Mononuclear cell (primary cell): ENCODE measurements around the gene DPP6. TPM values are rescaled to one million over a fixed set of nuclear protein-coding genes. Genes with fewer than 3 reads are reported as not detected.

Source experiments
- H3K27me3 ChIP-seq: 2 replicates; pipeline ENCODE4 v1.6.0; 2011; ENCODE audit warnings: low read length, control low read depth; ENCODE audit not compliant: insufficient read depth
- H3K4me1 ChIP-seq: 2 replicates; pipeline ENCODE4 v1.5.1; 2011; ENCODE audit warnings: mild to moderate bottlenecking, low read length, control low read depth; ENCODE audit not compliant: insufficient read depth
- H3K4me3 ChIP-seq: 2 replicates; pipeline ENCODE4 v1.5.1; 2011; ENCODE audit warnings: mild to moderate bottlenecking, low read length, moderate library complexity
- H3K9me3 ChIP-seq: 2 replicates; pipeline ENCODE4 v1.5.1; 2011; ENCODE audit warnings: low read depth, mild to moderate bottlenecking, control low read depth, low read length
- total RNA-seq: library from RNA; depleted of rRNA; stranded (reverse); fragments of >200 nt; gene quantifications from one replicate; pipeline ENCODE4 v1.2.3, GENCODE V29; 2012

The DPP6 gene
- total RNA-seq, 1 donor, result not detected

DNA sequence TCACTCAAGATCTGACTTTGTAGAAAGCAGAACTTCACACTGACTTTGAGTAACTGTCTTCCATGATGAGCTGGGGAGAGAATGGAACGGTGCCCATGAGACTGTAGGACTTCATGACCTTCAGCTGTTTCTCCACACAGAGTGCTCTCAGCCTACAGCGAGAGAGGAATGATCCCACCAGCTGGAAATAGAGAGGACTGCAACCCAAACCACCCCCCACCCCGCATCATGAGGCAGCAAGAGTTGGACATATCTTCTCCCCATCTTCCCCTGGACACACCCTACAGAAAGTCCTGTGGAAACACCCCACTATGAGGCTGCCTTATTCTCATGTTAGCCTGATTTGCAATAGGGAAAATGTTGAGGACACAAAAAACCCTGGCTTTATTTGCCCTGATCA lies 638.2 kb downstream of the DPP6 start:
- Histone ChIP-seq H3K27me3 (no peaks in the 10 kb centered on the region), H3K9me3 (no peaks in the 10 kb centered on the region), H3K4me1 (no peaks in the 10 kb centered on the region), H3K4me3 (no peak overlapping the region)

DNA sequence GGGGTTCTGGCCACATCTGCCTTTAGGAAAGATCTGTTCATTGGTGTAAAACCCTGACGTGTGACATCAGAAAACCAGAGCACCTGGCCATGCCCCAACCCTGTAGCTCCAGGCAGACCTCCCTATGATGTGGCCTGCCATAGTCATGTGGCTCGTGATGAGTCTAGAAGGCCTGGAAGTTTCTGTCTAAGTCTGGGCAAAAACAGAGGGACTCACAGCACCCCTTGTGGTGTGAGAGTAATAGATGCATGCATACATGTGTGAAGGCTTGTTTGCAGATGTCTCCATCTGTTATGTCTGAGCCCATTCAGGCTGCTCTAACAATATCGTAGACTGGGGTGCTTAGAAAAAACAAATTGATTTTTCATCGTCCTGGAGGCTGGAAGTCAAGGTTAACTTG lies 641.5 kb downstream of the DPP6 start:
- Histone ChIP-seq H3K9me3 (no peaks in the 10 kb centered on the region), H3K4me1 (no peaks in the 10 kb centered on the region), H3K27me3 (no peaks in the 10 kb centered on the region), H3K4me3 (no peak overlapping the region)

DNA sequence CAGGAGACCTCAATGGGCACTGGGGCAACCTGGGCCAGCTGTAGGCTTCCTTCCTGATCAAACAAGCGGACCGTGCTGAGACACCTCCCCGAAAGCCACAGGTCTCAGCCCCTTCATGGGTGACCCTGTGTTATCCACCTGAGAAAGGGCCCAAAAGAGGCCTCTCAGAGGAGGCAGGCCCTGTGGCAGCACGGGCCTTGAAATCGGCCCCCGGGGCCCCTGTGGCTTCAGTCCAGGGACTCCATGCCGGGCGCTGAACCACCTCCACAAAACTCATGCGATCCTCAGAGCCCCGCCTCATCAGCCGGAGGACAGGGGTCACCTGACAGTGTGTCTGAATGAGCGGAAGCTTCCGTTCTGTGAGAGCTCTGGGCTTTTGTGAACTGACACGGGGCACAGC lies 643.6 kb downstream of the DPP6 start:
- Histone ChIP-seq H3K27me3 (no peaks in the 10 kb centered on the region), H3K9me3 (no peaks in the 10 kb centered on the region), H3K4me3 (no peak overlapping the region)

DNA sequence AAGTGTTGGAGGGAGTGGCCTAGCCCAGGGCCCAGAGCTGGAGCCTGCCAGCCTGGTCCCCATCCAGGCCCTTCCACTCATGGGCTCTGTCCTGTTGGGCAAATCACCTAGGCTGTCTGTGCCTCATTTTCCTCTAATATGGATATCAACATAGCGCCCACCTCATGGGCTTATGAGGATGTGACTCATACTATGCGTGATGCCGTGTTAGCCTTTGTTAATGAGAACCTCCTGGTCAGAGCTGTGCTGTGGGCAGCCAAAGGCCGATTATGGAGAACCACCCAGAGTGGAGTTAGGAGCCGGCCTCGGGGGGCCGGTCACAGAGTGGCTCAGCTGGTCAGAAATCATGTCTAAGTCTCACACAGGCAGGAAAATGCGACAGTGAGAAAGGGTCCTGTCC lies 644.4 kb downstream of the DPP6 start:
- no peaks in the 10 kb centered on the region for H3K27me3 ChIP-seq
- no peaks in the 10 kb centered on the region for H3K9me3 ChIP-seq
- H3K4me3 ChIP-seq, result no peak overlapping the region
- H3K4me1 ChIP-seq, result no peaks in the 10 kb centered on the region

More for the DNA sequence above, 643.6 kb downstream of the DPP6 start:
- no peaks in the 10 kb centered on the region for H3K4me1 ChIP-seq

DNA sequence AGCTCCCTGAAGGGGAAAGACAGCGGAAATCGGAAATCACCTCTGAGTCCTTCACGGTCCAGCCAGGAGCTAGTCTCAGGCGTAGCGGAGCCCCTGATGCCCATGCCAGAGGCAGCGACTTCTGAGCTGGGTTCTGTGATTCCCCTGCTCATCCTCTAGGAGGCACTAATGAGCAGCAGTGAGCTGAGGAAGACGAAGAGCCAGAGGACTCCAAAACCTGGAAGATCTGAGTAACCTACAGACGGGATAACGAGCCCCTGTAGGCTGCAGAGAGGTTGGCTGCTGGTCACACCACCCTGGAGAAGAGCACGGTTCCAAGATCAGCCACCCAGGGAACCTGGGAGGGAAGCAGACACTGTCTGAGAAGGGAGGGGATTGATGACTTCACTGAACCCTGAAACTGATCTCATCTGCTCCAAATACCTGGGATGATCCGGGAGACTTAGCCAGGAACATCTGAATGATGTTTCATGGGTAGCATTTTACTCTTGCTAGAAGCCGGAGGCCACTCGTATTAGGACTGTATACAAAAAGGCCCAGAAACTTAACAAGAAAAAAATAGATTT lies 646.6 kb downstream of the DPP6 start:
- Histone ChIP-seq H3K27me3 (no peaks in the 10 kb centered on the region), H3K9me3 (no peaks in the 10 kb centered on the region), H3K4me1 (no peaks in the 10 kb centered on the region), H3K4me3 (no peak overlapping the region)

DNA sequence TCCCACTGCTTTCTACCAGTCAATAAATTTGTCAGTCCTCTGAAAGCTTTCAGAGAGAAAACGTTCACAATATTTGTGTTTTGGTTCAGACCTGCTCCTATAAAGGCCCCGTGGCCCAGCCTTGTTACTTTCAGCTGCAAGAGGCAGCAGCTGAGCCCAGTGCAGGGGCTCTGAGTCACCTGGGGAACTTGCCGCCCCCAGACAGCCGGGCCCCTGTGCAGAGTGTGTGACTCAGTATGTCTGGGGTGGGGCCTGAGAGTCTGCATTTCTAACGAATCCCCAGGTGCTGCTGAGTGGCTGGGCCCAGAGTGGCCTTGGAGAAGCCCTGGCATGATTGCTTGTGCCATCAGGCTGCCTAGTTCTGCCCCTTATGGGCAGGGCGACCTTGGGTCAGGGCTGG lies 647.2 kb downstream of the DPP6 start:
- Histone ChIP-seq H3K9me3 (no peaks in the 10 kb centered on the region), H3K4me1 (no peaks in the 10 kb centered on the region), H3K4me3 (no peak overlapping the region), H3K27me3 (no peaks in the 10 kb centered on the region)

DNA sequence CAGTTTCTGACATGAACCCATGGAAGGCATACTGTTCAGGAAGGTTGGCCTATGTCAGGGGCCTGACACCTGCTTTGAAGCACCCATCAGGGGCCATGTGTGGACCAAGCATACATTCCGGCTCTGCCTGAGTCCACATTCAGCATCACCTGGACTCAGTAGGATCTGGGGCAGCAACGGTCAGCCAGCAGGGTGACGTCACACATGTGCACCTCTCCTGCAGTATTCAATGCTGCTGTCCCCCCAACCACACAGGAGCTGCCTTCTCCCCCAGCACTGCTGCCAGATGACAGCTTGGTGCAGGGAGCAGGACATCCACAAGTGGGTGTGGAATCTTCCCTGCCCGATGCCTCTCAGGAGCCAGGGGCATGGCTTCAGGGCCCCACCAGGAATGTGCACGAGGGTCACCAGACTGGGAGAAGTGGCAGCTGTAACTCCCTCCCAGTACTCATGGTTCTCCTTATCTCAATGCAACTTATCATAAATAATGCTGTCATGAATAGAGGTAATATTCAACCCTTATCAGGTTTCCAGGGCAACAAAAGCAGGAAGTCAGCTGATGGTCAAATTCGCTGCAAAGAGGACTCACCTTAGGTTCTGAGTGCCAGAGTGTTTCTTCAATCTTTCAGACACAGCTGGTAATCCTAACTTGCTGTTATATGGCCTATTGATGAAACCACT lies 657.8 kb downstream of the DPP6 start:
- no peaks in the 10 kb centered on the region for H3K9me3 ChIP-seq
- H3K4me3 ChIP-seq, result no peak overlapping the region
- no peaks in the 10 kb centered on the region for H3K27me3 ChIP-seq
- H3K4me1 ChIP-seq, result no peaks in the 10 kb centered on the region

DNA sequence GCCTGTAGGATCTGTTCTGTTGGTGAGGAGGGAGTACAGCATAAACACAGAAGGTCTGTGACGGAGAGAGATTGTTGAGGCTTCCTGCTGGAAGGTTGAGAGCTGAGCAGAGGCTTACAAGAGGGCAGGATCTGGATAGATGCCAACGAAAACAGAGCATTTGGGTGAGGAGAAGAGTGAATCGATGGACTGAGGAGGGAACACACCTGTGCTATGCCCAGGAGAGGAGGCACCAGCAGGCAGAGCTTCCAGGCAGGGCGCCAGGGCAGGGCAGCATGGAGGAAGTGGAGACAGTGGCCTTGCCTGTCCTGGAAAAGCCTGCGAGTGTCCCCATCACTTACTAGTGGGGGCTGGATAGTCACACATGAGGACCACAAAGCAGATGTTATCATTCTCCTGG lies 667.8 kb downstream of the DPP6 start:
- H3K4me3 ChIP-seq, result no peak overlapping the region
- H3K9me3 ChIP-seq, result no peaks in the 10 kb centered on the region
- H3K27me3 ChIP-seq, result no peaks in the 10 kb centered on the region
- H3K4me1 ChIP-seq, result no peaks in the 10 kb centered on the region

DNA sequence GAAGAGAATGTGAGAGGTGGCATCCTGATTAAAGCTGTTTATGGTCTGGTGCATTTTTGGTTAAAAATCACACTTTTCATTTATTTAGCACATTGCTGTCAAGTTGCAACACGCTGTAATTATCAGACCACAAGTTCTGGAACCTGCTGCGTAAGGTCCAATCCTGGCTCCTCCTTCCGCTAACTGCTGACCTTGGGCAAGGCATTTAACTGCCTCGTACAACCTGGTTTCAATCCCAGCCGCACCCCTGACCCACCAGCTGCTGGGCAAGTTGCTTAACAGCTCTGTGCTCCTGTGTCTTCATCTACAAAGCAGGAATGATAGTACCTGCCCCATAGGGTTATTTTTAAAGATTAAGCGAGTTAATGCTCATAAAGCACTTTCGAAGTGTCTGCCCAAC lies 668.9 kb downstream of the DPP6 start:
- H3K4me3 ChIP-seq, result no peak overlapping the region
- H3K9me3 ChIP-seq, result no peaks in the 10 kb centered on the region
- no peaks in the 10 kb centered on the region for H3K4me1 ChIP-seq
- no peaks in the 10 kb centered on the region for H3K27me3 ChIP-seq

DNA sequence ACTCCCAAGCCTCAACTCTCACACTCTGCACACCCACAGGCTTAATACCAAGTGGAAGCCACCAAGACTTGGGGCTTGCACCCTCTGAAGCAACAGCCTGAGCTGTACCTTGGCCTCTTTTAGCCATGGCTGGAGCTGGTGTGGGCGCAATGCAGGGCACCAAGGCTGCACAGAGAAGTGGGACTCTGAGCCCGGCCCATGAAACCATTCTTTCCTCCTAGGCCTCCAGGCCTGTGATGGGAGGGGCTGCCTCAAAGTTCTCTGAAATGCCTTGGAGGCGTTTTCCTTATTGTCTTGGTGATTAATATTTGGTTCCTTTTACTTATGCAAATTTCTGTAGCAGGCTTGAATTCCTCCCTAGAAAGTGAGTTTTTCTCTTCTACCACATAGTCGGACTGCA lies 674.2 kb downstream of the DPP6 start:
- H3K9me3 ChIP-seq, result no peaks in the 10 kb centered on the region

DNA sequence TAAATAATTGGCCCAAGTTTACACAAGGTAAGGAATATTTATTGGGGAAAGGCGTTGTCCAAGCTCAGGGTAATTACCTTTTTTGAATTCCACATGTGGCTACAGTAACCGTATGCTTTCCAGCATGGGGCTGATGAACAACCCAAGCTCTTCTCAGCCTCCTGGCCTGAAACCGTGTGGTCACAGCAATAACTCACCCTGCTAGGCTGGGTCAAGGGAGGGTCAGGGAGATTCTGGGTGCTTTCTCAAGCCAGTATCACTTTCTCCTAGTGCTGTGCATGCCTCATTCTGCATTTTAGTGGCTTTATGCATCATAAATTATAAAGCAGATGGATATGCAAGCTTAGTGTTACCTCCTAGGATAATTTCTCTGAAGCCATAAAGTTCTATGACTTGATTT lies 676.9 kb downstream of the DPP6 start:
- Histone ChIP-seq H3K27me3 (no peaks in the 10 kb centered on the region), H3K9me3 (no peaks in the 10 kb centered on the region), H3K4me3 (no peak overlapping the region), H3K4me1 (no peaks in the 10 kb centered on the region)

More for the DNA sequence above, 674.2 kb downstream of the DPP6 start:
- no peaks in the 10 kb centered on the region for H3K4me1 ChIP-seq
- no peaks in the 10 kb centered on the region for H3K27me3 ChIP-seq
- no peak overlapping the region for H3K4me3 ChIP-seq

DNA sequence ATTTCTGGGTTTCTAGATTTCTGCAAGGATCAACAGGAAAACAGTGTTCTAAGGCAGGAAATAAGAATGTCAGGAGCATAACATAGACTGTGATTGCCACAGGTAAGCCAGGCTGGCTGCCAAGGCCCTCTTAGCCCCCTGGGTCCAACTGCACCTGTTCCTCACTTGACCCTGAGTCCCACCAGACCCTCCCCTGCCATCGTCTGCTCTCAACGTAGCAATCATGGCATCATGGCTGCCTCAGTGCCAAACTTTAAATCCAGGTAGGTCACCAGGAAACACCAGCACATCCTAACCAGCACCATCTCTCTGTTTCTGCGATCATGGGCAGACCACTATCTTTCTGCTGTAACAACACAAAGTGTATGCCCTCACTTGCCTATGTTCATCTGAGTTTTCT lies 683.6 kb downstream of the DPP6 start:
- Histone ChIP-seq H3K9me3 (no peaks in the 10 kb centered on the region), H3K27me3 (no peaks in the 10 kb centered on the region), H3K4me3 (no peak overlapping the region), H3K4me1 (no peaks in the 10 kb centered on the region)

DNA sequence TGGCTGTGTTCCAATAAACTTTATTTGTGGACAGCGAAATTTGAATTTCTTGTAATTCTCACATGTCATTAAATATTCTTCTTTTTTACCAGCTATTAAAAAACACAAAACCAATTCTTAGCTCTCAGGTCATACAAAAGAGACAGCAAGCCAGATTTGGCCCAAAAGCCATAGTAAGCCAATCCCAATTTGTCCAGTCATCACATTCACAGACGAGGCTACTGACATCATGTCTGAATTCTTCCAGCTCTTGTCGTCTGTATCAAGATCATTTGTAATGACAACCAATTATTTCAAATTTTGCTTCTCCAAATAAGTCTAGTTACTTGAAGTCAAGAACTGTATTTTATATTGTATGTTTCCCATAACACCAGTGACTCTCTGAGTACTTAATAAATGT lies 684.2 kb downstream of the DPP6 start:
- Histone ChIP-seq H3K4me1 (no peaks in the 10 kb centered on the region), H3K4me3 (no peak overlapping the region)

DNA sequence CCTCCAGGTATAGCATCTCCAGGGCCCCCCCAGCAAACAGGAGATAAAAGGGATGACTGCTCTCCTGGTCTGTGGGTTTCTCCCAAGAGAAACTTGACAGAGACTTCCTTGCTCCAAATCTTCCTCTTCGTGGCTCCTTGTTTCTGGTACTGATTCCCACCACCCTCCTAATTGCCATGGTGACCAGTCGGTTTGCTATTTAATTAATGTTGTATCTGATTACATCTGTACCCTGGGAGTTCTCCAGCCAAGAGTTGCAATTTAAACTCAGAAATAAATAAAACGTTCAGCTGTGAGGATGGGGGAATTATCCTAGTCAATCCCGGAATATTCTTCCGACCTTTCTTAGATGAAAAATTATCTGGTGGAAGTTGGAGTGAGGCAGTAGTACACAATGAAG lies 686.0 kb downstream of the DPP6 start:
- Histone ChIP-seq H3K4me3 (no peak overlapping the region), H3K9me3 (no peaks in the 10 kb centered on the region), H3K27me3 (no peaks in the 10 kb centered on the region), H3K4me1 (no peaks in the 10 kb centered on the region)

More for the DNA sequence above, 684.2 kb downstream of the DPP6 start:
- Histone ChIP-seq H3K9me3 (no peaks in the 10 kb centered on the region), H3K27me3 (no peaks in the 10 kb centered on the region)

DNA sequence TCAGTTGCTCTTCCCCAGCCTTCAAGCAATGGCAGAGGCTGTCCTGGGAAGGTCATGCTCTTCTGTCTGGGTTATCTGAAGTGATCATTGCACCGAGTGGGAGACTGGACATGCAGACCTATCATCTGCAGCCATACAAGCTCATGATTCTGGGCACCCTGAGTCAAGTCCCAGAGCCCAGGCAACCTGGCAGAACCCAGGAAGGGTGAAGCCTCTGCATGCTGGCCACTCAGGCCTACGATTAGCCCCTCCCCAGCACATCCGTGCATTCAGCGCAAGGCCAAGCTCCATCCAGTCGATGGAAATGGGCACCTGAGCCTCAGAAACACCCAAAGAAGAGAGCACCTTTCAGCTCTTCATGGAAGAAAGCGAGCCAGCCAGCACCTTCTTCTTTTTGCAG lies 688.9 kb downstream of the DPP6 start:
- no peaks in the 10 kb centered on the region for H3K4me1 ChIP-seq
- no peaks in the 10 kb centered on the region for H3K9me3 ChIP-seq
- no peaks in the 10 kb centered on the region for H3K27me3 ChIP-seq
- H3K4me3 ChIP-seq, result no peak overlapping the region

DNA sequence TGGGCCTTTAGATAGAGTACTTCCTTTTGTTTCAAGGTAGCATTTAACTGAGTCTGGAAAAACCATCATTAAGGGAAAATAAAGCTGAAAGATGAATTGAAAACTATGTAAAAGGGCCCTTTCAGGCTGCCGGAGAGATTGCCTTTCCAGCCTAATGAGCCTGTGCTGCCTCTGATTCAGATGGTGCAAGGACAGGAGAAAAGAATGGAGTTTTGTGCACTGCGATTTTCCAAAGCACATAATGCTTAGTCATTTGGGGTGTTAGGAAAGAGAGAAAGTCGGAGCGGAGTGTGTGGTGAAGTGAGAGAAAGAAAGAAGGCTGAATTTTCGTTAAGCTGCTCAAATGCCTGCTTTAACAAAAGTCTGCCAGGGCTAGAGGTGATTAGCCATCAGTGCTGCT lies 691.0 kb downstream of the DPP6 start:
- H3K4me3 ChIP-seq, result no peak overlapping the region
- no peaks in the 10 kb centered on the region for H3K4me1 ChIP-seq
- no peaks in the 10 kb centered on the region for H3K9me3 ChIP-seq
- H3K27me3 ChIP-seq, result no peaks in the 10 kb centered on the region
